Pulmonary artery endothelial cell (primary cell): Measurements from ENCODE around the gene TMC3. TPM values are rescaled to one million over a fixed set of nuclear protein-coding genes. Genes with fewer than 3 reads are reported as not detected.

ENCODE experiments used
- DNase-seq: peaks from one replicate; pipeline ENCODE4 v3.0.0-alpha.2; 2011; ENCODE audit warnings: low read depth, low spot score
- total RNA-seq: library from RNA; depleted of rRNA; stranded (reverse); fragments of >200 nt; gene quantifications from 2 replicates; pipeline ENCODE4 v1.2.3, GENCODE V29; 2014

The TMC3 gene
- total RNA-seq, 1 donor from 2014 or later: not detected

DNA sequence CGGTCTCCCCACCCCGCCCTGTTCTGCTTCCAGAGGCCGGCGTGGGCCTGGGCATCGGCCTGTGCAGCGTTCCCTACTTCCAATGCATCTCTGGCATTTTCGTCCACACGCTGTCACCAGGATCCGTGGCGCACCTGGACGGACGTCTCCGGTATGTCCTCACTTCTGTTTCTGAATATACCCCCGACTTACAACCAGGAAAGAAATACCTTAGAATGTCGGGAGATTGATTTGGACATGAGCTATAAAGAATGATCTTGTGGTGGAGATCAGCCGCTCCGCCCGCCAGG, 91.5 kb downstream of the TMC3 start:
- no peak for DNase-seq

DNA sequence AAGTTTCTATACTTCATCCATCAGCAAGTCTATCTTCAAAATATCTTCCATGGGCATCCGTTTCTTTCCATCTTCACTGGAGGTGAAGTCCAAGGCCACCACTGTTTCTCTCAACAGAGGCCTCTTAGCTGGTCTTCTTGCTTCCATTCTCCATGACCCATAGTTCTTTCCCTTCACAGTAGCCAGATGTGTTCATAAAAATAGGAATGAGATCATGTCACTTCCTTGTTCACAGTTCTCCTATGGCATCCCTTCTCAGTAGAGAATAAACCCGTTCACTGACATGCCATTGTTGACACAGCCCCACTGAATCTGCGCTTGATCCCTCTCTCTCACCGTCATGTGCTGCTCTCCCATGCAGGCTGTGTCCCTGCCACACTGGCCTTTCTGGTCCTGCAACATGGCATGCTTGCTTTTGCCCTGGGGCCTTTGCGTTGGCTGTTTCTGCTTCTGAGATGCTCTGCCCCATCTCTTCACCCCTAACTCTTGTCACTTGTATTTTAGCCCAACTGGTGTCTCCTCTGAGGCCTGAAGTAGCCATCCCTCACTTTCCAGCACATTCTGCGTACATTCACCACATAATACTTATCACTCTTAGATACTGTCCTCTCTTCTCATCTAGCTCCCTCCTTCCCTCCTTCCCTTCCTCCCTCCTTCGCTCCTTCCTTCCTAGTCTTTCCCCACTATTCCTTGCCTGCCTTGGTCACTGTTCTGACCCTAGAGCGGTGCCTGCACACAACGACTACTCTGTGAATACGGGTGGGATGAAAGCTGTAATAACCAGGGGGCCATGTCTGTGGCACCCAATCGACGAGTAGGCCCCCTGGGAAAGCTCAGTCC, 92.0 kb downstream of the TMC3 start:
- no peak for DNase-seq

DNA sequence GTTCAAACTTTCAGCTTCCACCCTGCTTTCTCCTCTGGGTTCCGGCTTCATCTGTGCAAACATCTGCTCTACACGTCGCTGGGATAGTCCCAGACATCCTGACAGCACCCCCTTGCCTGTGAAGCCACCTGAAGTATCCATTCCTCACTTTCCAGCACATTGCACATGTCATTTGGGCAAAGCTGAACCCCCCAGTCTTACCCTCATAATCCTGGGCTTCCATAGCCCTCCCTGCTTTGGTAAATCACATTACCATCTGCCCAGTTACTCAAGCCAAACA, 92.6 kb downstream of the TMC3 start:
- DNase-seq: no peak

Other genes with a start within 250 kb of the TMC3 start
- gene CFAP161, start 239.9 kb downstream of the TMC3 start, total RNA-seq: 0.26 and 0.78 TPM in 2 replicates
- gene IL16, start 177.3 kb downstream of the TMC3 start, total RNA-seq: 0.04 and 0.20 TPM in 2 replicates
- gene STARD5, start 50.1 kb downstream of the TMC3 start, total RNA-seq: 0.20 and 0.71 TPM in 2 replicates